Activated CD4-positive, alpha-beta T cell treated with anti-CD3 and anti-CD28 coated beads, Interleukin-2, amount 50 U/mL, for 1 hour (primary cell): ENCODE data around the gene SSTR3.

Experiments used
- DNase-seq: peaks from one replicate; pipeline ENCODE4 v3.0.0-alpha.2; 2020

The SSTR3 gene

DNA sequence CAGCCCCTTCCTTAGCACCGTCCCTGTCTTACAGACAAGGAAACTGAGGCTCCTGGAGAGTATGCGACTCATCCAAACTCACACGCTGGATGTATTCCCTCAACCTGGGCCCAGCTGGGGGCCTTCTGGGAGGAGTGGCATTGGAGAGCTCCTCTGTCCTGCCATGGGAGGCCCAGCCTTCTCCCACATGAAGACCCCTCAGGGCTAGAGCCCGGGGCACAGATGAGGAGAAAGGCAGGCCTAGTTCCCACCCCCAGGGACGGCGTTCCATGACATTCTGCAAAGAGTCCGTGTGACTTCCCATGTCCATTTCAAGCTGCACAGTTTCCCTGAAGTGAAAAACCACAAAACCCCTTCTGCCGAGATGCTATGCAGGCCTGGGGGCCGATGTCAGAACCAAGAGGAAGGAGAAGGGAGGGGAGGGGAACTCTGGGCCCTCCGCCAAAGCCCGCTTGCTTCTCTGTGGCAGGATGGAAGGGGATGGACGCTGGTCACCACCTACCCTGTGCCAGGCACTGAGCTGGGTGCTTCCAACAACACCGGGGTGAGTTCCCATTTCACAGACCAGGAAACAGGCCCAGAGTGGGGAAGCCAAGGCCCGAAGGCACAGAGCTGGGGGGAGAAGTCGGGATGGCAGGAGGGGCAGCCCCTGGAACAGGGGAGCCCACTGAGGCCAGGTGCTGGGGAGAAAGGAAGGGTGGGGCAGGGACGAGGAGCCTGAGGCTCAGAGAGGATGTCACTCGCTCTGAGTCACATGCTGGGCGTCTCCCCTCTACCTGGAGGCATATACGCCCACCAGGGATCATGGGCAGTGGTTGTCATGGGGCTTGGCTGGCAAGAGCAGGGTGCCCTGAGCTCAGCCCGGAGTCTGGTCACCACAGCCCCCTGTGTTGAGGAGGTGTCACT, 16.1 kb upstream of the SSTR3 start:
- peak; percentile 50 for DNase-seq

DNA sequence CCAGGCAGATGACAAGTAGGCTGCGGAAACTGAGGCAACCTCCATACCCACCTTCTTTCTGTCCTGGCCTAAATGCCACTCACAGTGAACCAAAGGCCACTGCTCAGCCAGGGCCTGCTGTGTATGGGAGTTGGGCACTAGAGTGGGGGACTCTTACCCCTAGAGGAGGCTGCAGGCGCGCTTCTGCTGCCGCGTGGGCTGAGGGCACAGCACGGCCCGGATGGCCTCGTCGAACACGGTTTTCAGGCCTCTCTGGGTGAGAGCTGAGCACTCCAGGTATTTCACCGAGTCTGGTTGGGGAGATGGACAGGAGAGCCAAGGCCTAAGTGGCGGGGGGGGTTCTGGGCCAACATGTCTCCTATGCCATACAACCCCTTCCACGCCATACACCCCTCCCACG, 14.2 kb upstream of the SSTR3 start:
- no peak for DNase-seq

DNA sequence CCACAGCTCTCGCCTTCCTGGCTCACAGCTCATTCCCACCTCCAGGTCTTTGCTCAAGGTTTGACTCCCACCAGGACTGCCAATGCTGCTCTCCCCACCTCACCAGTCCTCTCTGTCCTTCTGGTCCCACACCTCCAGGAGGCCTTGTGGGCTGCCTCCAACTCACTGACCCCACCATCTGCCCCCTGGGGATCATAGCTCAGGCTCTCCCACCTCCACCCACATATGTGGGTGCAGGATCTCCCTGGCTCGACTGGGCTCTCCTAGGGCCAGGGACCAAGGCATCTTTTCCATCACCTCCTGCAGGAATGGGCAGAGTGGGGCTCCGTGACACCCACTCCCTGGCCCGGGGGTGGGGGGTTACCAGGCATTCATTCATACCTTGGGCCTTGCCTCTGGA, 13.8 kb upstream of the SSTR3 start:
- DNase-seq: no peak

DNA sequence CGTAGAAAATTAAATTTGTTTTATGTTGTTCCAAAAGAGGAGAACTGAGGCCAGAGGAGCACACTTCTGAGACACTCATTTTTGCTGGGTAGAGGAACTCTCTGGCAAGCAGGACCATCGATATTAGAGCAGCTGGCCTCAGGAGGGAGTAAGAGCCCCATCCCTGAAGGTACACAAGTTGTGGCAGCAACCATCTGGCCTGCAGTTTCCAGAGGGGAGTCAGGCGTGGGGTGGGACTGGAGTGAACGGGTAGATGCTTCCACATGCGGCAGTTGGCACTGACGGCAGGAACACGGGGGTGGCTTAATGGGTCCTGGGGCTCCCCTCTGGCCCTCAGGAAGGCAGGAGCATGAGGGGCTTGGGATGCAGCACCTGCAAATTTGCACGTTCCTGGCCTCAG, 13.2 kb upstream of the SSTR3 start:
- DNase-seq: no peak

DNA sequence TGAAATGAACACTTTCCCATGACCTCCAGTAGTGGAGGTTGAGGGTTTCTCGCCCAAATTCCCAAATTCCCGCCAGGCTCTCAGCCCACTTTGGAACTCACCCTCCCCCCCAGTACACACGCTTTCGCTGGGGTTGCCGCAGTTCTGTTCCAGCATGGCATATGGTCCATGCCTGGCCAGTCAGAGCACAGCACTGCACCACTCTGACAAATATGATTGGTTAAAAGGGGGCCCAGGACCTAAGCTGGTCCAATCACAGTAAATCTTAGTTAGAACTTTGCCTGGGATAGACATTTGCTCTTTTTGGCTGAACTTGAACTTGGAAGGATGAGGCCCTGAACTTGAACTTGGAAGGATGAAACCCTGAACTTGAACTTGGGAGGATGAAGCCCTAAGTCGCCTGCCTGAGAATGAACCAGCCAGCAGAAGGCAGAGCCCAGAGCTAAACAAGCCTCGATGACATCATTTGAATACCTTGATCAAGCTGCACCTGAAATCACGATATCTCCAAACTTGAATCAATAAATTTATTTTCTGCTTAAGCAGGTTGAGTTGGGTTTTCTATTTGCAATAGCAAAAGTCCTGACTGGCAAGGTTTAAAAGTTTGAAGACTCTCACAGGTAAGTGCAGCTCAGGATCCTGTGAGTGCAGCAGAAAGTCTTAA, 12.6 kb upstream of the SSTR3 start:
- DNase-seq: no peak

DNA sequence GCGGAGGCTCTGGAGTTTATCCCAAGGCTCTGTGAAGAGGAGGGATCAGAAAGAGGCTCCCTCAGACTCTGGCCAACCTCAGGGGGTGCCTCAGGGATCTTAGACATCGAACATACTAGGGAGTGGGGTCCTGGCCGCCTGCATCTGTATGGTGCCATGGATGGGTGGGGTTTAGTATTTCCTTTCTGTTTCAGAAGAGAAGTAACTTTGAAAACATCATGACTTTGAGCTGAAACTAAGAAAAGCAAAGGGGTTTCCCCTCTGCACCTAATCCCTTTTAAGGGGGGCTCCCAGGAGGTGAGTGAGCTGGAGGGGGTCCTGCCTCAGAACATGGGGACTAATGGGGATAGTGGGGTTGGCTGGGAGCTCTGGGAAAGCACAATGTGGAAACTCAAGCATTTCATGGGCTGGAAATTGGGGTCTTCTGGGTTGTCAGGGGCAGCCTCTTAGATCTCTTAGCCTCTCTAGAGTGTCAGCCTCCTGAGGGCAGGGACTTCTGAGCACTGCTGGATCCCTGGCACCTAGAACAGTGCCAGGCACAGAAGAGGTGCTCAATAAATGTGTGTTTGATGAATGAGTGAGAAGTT, 11.8 kb upstream of the SSTR3 start:
- no peak for DNase-seq

DNA sequence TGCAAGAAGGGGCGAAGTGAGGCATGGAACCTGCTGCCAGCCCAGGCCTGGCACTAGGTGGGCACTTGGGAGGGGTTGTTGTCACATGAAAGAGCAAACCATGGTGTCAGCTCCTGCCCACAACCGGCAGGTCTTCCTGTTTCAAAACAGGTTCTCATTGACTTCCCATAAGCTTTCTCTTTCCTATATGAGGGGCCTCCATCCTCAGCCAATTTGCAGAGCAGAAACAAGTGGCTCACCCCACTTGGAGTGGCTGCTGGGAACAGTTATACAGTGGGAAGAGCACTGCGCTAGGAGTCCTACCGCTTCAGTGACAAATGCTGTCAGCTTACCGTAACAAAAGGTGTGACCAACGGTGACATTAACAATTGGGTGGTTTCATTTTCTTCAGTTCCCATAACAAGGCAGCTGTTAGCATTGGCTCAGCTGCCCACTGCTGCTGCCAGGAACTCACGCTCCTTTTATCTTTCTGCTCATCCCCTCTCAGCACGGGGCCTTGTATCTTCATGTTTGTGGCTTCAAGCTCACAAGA, 10.2 kb upstream of the SSTR3 start:
- no peak for DNase-seq

DNA sequence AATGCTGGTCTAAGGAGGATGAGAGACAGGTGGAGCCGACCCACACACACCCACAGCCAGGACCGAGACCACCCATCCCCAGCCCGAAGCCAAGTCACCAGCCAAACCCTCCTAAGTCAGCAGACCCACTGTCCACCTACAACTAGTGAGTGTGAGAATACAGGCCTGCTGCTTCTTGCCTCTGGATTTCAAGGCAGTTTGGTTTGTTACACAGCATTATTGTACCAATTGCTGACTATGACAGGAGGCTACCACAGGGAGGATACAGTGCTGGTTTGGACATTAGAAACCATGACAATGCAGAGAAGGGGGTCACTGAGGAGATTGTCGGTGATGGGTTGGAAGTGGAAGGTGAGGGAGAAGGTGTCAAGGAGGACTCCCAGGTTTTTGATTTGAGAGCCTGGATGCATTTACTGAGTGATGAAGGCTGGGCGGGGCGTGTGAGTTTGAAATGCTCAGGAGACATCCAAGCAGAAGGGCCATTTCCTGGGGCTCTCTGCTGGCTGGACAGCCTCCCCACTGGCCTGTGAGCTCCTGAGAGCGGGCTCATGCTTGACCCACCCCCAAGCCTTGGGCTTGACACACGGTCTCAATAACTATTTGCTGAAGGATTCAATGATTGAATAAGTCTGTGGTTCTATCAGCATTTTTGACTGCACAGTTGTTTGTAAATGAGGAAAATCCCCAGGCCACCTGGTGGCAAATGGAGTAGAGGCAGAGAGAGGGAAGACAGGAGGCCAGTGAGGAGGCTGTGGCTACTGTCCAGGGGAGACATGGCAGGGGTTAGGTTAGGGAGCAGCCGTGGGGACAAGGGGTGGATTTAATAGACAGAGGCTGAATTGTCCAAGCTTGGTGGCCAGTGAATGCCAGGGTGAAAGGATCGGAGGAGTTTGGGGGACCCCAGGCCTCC, 9.4 kb upstream of the SSTR3 start:
- no peak for DNase-seq

DNA sequence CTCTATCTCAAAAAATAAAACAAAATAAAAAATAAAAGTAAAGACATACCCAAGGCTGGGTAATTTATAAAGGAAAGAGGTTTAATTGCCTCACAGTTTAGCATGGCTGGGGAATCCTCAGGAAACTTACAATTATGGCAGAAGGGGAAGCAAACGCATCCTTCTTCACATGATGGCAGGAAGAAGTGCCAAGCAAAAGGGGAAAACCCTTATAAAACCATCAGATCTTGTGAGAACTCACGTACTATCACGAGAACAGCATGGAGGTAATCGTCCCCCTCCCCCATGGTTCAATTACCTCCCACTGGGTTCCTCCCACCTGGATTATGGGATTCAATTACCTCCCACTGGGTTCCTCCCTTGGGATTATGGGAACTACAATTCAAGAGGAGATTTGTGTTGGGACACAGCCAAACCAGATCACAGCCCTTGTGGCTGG, 8.3 kb upstream of the SSTR3 start:
- DNase-seq: no peak

DNA sequence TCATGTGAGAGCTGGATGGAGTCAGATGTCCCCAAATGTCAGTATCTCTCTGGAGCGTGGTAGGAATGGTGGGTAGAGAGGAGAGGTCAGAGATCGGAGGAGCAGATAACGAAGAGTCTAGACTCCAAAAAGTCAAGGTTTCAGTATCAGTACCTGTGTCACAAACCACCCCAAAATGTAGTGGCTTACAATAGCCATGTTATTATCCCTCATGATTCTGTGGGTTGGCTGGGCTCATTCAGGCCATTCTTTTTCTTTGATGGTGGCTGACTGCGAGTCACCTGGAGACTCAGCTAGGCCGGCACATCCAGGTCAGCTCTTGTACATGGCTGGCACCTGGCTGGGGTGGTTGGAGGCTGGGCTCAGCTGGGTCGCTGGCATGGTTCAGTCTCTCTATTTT, 7.3 kb upstream of the SSTR3 start:
- DNase-seq: no peak

DNA sequence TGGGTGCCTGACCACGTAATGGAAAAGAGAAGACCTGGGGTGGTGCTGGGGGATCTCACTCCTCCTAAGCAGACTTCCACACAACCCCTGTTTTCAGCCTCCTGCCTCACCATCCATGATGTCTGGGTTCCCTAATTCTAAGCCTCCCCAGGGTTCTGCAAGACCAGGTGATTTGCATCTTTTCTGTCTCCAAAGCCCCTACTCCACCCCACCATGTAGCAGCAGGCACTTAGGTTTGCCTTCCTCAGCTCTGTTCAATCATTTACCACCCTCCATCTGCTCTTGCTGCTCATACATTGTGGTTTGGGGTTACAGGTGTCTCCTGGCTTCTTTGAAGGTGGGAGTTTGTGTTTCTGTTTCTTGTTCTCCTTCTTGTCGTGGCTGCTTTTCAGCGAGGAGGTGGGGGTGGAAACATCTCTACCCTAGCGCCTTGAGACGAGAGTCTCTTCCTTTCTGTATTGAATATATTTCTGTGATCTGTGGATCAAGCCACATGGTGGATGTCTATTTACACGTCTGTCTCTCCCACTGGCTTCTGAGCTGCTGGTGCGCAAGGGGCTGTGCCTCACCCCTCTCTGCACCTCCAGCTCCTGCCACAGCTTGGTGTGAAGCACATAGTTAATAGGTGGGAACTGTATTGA, 6.6 kb upstream of the SSTR3 start:
- DNase-seq: peak; percentile 74

DNA sequence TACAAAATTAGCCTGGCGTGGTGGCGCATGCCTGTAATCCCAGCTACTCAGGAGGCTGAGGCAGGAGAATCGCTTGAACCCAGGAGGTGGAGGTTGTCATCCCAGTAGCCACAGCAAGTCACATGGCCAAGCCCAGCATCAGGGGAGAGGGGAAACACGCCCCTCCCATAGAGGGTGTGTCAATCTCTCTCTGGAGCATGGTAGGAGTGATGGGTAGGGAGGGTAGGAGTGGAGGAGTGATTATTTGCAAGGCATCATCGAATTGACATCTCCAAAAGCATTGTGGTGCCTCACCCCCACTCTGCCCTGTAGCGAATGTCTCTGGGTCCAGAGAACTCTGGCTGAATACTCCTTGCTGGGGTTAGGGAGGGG, 6.1 kb upstream of the SSTR3 start:
- DNase-seq: no peak

DNA sequence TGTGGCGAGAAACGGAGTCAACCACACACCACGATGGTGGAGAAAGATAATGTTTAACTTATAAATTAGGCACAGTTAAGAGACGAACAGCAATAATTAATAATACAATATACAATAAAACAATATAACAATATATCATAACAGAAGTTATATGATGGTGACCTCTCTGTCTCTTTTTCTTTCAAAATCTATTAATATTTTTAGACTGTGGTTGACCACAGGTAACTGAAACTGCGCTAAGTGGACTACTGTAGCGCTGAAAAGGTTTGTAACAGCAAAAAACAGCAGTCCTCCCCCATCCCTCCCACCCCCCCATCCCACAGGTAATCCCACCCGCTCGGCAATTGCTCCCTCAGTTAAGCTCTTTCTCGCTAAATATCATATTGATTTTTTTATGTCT, 3.6 kb upstream of the SSTR3 start:
- no peak for DNase-seq

DNA sequence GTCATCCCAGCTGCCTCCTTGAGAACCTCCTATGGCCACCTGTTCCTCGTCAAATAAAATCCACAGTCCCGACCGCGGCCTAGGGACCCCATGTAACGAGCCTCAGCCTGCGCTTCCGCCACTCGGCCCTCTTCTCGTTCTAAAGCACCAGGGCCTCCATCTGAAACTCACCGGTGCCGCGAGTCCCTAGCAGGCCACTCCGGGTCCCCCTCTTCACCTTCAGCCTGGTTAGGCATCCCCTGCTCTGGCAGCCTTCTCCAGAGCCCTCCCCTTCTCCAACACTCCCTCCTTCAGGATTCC, 2.4 kb upstream of the SSTR3 start:
- DNase-seq: no peak

DNA sequence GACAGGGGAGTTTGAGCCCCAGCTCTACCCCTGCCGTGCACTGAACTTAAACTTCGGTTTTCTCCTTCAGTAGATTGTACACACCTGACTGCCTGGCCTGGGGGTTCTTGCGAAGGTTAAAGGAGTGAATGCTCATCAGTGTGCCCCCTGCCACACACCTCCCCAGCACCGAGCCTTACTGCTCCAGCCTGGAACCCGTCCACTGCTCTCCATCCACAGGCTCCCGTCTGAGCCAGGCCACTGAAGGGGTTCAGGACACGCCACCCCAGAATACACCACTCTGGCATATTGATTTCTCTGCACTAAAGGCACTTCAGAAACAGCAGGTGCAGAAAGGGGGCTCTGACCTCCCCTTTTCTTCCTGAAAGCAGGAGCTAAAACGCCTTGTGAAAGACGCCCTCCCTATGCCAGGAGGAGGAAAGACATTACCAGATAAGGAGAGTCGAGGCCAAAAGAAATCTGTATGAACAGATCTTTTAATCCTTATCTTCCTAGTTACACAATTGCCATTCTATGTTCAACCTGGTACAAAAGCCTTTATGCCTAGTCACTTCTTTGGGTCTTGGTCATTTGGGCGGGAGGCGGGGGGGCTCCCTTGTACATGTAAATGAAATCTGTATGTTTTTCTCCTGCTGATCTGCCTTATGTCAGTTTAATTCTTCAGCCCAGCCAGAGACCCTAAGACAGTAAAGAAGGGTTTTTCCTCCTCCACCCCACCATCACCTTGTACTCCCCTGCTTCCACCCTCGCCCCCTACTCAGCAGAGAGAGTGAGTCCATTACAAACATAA, 1.9 kb upstream of the SSTR3 start:
- no peak for DNase-seq

DNA sequence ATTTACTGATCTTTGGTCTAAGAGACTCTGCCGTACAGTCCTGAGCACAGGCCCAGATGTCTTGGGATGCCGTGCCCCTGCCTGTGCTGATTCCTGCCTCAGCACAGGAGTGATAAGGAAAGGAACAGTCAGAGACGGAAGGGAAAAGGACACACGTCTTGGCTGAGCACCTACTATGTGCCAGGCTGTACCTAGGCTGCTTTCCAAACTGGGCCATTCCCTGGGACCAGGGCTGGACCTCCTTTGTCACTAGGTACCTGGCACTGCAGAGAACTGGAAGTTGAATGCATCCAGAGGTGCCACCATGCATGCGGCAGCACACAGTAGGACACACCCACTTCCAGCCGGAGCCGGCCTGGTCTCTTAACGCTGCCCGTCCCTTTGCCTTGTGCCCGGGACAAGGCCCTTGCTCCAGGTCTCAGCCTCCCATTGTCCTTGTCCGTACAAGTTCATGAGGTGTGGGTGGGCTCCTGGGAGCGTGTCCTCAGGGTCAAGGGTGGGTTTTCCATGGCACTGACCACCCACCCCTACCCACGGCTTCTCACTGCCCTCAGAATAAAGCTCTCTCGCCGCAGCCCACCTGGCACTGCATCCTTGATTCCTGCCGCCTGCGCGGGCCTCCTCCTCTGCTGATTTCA, 1.1 kb upstream of the SSTR3 start:
- DNase-seq: no peak

DNA sequence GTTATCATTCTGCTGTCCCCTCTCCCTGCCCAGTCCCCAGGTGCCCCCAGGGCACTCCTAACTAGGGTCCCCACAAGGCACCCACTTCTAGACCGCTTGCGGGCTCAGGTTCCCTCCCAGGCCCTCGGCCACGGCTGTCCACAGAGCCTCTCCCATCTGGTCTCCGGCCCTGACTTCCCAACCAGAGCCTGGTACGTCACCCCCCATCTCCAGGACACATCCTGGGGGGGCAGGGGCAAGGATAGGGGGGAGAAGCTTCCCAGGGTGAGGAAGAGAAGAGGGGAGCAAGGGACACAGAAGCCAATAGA, 457 bp downstream of the SSTR3 start:
- DNase-seq: no peak

DNA sequence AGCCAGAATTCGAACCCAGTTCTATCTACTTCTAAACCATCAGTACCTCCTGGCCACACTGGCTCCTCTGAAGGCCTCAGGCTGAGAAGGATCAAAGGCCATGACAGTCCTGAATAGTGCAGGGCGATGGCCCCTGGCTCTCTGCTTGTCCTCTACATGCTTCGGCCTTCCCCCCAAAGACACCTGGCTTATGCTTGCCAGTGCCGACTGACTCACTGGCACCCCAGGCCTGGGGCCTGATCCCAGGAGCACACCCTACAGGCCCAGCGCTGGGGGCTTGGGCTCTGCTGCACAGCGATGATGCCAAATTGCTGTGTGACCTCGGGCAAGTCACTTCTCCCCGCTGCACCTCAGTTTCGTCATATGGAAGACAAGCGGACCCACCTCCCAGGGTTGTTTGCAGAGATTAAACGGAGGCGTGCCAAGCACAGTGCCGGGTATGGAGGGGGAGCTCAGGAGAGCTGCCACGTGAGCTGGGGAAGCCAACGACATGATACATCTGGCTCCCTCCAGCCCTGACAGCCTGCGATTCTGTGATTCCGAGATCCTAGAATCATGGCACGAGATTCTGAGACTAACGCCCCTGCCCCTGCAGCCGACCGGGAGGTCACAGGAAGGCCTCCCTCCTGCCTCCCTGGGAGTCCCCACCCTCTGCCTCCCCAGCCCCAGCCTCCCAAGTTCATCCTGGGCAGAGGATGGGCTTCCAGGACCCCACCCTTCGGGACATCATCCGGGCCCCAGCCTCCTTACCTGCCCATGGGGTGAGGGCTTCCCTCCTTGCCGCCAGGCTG, 1.0 kb downstream of the SSTR3 start:
- no peak for DNase-seq

DNA sequence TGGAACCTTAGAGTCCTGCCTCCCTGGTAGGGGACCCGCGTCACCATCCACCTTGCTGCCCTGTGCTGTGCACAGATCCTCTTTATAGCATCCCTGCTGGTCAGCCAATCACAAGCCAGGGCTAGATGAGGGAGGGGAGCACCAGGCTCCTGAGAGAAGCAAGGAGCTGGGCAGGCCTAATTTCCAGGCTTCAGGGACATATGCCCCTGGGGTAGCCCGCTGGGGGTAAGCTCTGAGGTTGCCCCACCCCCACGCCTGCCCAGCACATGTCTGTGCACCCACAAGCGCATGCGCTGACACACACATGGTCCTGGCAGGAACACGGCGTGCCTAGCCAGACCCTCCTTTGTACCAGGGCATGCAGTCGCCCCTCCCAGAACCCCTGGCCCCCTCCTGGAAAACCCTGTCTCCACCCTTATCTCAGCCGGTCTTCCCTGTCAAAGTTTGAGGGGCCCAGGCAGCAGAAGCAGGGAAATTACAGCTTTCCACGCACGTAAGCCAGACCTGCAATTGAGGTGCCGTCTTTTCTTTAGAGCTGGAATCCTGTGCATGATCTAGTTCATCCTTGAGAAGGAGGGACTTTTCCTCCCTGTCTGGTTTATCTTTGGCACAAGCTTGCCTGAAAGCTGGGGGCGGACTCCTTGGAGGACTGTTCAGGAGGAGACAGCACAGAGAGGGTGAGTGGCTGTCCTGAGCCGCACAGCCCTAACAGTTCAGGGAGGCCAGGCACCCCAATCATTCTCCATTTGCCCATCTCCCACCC, 2.1 kb downstream of the SSTR3 start:
- DNase-seq: no peak
